ENCODE data around the gene TMEM54.

DNA sequence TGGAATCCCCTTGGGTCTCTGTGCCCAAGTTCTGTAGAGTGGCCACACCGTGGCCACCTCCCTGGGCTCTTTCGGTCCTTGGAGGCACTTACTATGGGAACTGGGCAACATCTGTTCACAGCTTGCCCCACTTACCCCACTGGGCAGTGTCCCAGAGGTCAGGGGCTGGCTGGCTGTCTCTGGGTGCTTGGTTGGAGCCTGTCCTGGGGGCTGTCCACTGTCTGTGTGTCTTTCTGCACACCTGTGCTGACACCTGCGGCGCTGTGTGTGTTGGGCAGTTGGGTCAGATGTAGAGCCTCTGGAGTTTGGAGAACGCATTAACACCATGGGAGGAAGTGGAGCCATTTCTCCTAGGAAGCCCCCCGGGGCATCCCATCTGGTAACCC lies 1.3 kb upstream of the TMEM54 start:
- TF ChIP-seq, protein P1, sequence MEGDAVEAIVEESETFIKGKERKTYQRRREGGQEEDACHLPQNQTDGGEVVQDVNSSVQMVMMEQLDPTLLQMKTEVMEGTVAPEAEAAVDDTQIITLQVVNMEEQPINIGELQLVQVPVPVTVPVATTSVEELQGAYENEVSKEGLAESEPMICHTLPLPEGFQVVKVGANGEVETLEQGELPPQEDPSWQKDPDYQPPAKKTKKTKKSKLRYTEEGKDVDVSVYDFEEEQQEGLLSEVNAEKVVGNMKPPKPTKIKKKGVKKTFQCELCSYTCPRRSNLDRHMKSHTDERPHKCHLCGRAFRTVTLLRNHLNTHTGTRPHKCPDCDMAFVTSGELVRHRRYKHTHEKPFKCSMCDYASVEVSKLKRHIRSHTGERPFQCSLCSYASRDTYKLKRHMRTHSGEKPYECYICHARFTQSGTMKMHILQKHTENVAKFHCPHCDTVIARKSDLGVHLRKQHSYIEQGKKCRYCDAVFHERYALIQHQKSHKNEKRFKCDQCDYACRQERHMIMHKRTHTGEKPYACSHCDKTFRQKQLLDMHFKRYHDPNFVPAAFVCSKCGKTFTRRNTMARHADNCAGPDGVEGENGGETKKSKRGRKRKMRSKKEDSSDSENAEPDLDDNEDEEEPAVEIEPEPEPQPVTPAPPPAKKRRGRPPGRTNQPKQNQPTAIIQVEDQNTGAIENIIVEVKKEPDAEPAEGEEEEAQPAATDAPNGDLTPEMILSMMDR (IDR thresholded peaks at IDR 0.05), result no peak
- TF ChIP-seq, protein P2, sequence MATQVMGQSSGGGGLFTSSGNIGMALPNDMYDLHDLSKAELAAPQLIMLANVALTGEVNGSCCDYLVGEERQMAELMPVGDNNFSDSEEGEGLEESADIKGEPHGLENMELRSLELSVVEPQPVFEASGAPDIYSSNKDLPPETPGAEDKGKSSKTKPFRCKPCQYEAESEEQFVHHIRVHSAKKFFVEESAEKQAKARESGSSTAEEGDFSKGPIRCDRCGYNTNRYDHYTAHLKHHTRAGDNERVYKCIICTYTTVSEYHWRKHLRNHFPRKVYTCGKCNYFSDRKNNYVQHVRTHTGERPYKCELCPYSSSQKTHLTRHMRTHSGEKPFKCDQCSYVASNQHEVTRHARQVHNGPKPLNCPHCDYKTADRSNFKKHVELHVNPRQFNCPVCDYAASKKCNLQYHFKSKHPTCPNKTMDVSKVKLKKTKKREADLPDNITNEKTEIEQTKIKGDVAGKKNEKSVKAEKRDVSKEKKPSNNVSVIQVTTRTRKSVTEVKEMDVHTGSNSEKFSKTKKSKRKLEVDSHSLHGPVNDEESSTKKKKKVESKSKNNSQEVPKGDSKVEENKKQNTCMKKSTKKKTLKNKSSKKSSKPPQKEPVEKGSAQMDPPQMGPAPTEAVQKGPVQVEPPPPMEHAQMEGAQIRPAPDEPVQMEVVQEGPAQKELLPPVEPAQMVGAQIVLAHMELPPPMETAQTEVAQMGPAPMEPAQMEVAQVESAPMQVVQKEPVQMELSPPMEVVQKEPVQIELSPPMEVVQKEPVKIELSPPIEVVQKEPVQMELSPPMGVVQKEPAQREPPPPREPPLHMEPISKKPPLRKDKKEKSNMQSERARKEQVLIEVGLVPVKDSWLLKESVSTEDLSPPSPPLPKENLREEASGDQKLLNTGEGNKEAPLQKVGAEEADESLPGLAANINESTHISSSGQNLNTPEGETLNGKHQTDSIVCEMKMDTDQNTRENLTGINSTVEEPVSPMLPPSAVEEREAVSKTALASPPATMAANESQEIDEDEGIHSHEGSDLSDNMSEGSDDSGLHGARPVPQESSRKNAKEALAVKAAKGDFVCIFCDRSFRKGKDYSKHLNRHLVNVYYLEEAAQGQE (IDR thresholded peaks at IDR 0.05; ENCODE audit: insufficient read depth in 1 of 2, low read depth in 2 of 2, low read length in 1 of 2), result no peak
- no peak for TF ChIP-seq POLR2AphosphoS5 (IDR thresholded peaks at IDR 0.05; ENCODE audit: low read depth, low read length)

All from Panc1 (cell line).